SH-SY5Y (cell line): ENCODE measurements around the gene PPP1R14C.

Source experiments
- GATA2 ChIP-seq: IDR thresholded peaks from 2 replicates; pipeline ENCODE4 v1.6.1; 2011; ENCODE audit warnings: mild to moderate bottlenecking, low read depth, low read length
- GATA3 ChIP-seq: IDR thresholded peaks from 2 replicates; pipeline ENCODE4 v1.6.1; 2011; ENCODE audit warnings: low read depth, mild to moderate bottlenecking, low read length, moderate library complexity

- TF ChIP-seq GATA2 (no peak), GATA3 (no peak)
Observed at GRCh38 chr6:150296890-150297289, 154.0 kb downstream of the PPP1R14C start.
